Liver (tissue), 9 donors: ENCODE measurements around the gene IHH. TPM values are rescaled to one million over a fixed set of nuclear protein-coding genes. Genes with fewer than 3 reads are reported as not detected.

Source experiments
- DNase-seq: peaks from one replicate; pipeline ENCODE4 v3.0.0-alpha.2; 2017; ENCODE audit warnings: low spot score
- H3K27ac ChIP-seq, 2 donors: one replicate each; pipeline ENCODE4 v1.7.0; 2013; ENCODE audit warnings: inconsistent platforms in 2 of 2, low read length in 2 of 2, control low read depth in 1 of 2, low read depth in 1 of 2, mild to moderate bottlenecking in 1 of 2
- H3K27me3 ChIP-seq, 4 donors: one replicate each; pipeline versions ENCODE4 v1.6.1 to v1.7.0; 2013; ENCODE audit warnings: low read length in 3 of 4, inconsistent platforms in 1 of 4, mild to moderate bottlenecking in 1 of 4, moderate library complexity in 1 of 4; ENCODE audit not compliant: control insufficient read depth in 4 of 4, insufficient read depth in 4 of 4
- H3K36me3 ChIP-seq, 4 donors: one replicate each; pipeline versions ENCODE4 v1.6.1 to v1.7.0; 2013; ENCODE audit warnings: low read length in 3 of 4, mild to moderate bottlenecking in 3 of 4, low read depth in 1 of 4, moderate library complexity in 1 of 4; ENCODE audit not compliant: control insufficient read depth in 4 of 4, insufficient read depth in 3 of 4
- H3K4me1 ChIP-seq, 4 donors: one replicate each; pipeline versions ENCODE4 v1.6.1 to v1.7.0; 2013; ENCODE audit warnings: low read length in 3 of 4, mild to moderate bottlenecking in 3 of 4, moderate library complexity in 1 of 4; ENCODE audit not compliant: control insufficient read depth in 4 of 4, insufficient read depth in 4 of 4
- H3K4me3 ChIP-seq, 3 donors: one replicate each; pipeline versions ENCODE4 v1.6.1 to v1.7.0; 2013; ENCODE audit warnings: low read length in 3 of 3, control low read depth in 1 of 3, low read depth in 1 of 3, mild to moderate bottlenecking in 1 of 3
- H3K9ac ChIP-seq, 2 donors: one replicate each; pipeline ENCODE4 v1.7.0; 2013; ENCODE audit warnings: low read length in 2 of 2, mild to moderate bottlenecking in 2 of 2, moderate library complexity in 2 of 2, control low read depth in 1 of 2, low read depth in 1 of 2
- H3K9me3 ChIP-seq, 4 donors: one replicate each; pipeline versions ENCODE4 v1.6.1 to v1.7.0; 2013; ENCODE audit warnings: low read length in 3 of 4; ENCODE audit not compliant: control insufficient read depth in 4 of 4
- ATF3 ChIP-seq: IDR thresholded peaks from 2 replicates; pipeline ENCODE4 v1.6.1; 2016; ENCODE audit warnings: antibody characterized with exemption
- CTCF ChIP-seq: fragments of 150-350 bp; IDR thresholded peaks from 2 replicates; pipeline ENCODE4 v1.5.1; 2017; ENCODE audit warnings: improper control_type of control experiment, low read depth, low read length; ENCODE audit not compliant: missing input control
- EGR1 ChIP-seq, 2 donors: IDR thresholded peaks; 2 replicates each; pipeline ENCODE4 v1.6.1; 2016 to 2018; ENCODE audit warnings: antibody characterized with exemption in 2 of 2, low read depth in 2 of 2
- FOXA1 ChIP-seq: IDR thresholded peaks from 2 replicates; pipeline ENCODE4 v1.6.1; 2016; ENCODE audit warnings: antibody characterized with exemption
- FOXA2 ChIP-seq: IDR thresholded peaks from 2 replicates; pipeline ENCODE4 v1.6.1; 2016; ENCODE audit warnings: antibody characterized with exemption
- GABPA ChIP-seq, 2 donors: IDR thresholded peaks in 1 of 2; conservative IDR thresholded peaks in 1 of 2; 2 replicates each; pipeline ENCODE4 v1.6.1; 2016; ENCODE audit warnings: antibody characterized with exemption in 2 of 2, mild to moderate bottlenecking in 1 of 2, moderate library complexity in 1 of 2
- HNF4A ChIP-seq, 2 donors: conservative IDR thresholded peaks; 2 replicates each; pipeline ENCODE4 v1.6.1; 2016; ENCODE audit warnings: antibody characterized with exemption in 2 of 2, mild to moderate bottlenecking in 2 of 2
- JUND ChIP-seq, 2 donors: IDR thresholded peaks; 2 replicates each; pipeline ENCODE4 v1.6.1; 2016; ENCODE audit warnings: antibody characterized with exemption in 2 of 2
- RAD21 ChIP-seq, 2 donors: IDR thresholded peaks; 2 replicates each; pipeline ENCODE4 v1.6.1; 2016; ENCODE audit warnings: antibody characterized with exemption in 2 of 2, mild to moderate bottlenecking in 2 of 2
- RXRA ChIP-seq, 2 donors: IDR thresholded peaks; 2 replicates each; pipeline ENCODE4 v1.6.1; 2017 to 2018; ENCODE audit warnings: antibody characterized with exemption in 2 of 2, mild to moderate bottlenecking in 1 of 2
- SP1 ChIP-seq: IDR thresholded peaks from 2 replicates; pipeline ENCODE4 v1.6.1; 2018; ENCODE audit warnings: antibody characterized with exemption, mild to moderate bottlenecking
- TAF1 ChIP-seq: conservative IDR thresholded peaks from 2 replicates; pipeline ENCODE4 v1.6.1; 2016; ENCODE audit warnings: antibody characterized with exemption, mild to moderate bottlenecking
- YY1 ChIP-seq: IDR thresholded peaks from 2 replicates; pipeline ENCODE4 v1.6.1; 2016; ENCODE audit warnings: antibody characterized with exemption, mild to moderate bottlenecking
- WGBS: extraction: QIAGEN DNeasy Blood & Tissue Kit; methylation state at CpG from one replicate; pipeline ENCODE4 v1.1.7; 2013; 5-methylcytosine and 5-hydroxymethylcytosine counted together
- polyA plus RNA-seq, 2 donors: library from polyadenylated mRNA; stranded (reverse) in 1 of 2; unstranded in 1 of 2; fragments of 200-250 nt in 1 of 2; fragments of >200 nt in 1 of 2; fragmentation: Nextera tagmentation in 1 of 2; extraction: Ambion mirVana in 1 of 2; gene quantifications; one replicate each; pipeline versions ENCODE4 v1.2.1 to v1.2.3, GENCODE V29; 2013 to 2015
- total RNA-seq, 2 donors: library from RNA; depleted of rRNA; stranded (reverse); fragments of >200 nt; gene quantifications; one replicate each; pipeline ENCODE4 v1.2.3, GENCODE V29; 2014
- TF ChIP-seq, protein P1 (sequence below): IDR thresholded peaks from 2 replicates; pipeline ENCODE4 v1.6.1; 2016; ENCODE audit warnings: antibody characterized with exemption, mild to moderate bottlenecking
- TF ChIP-seq, protein P2 (sequence below): IDR thresholded peaks from 2 replicates; pipeline ENCODE4 v1.6.1; 2016; ENCODE audit warnings: antibody characterized with exemption
- TF ChIP-seq, protein P3 (sequence below): IDR thresholded peaks from 2 replicates; pipeline ENCODE4 v1.6.1; 2016; ENCODE audit warnings: antibody characterized with exemption
- donor health status: healthy.
- donor health status: healthy.
- donor health status: healthy.
- donor health status: healthy.
- donor health status: healthy.

The IHH gene
- total and polyA plus RNA-seq, 4 donors, result 0.51 to 2.4 (median 0.79) TPM

DNA sequence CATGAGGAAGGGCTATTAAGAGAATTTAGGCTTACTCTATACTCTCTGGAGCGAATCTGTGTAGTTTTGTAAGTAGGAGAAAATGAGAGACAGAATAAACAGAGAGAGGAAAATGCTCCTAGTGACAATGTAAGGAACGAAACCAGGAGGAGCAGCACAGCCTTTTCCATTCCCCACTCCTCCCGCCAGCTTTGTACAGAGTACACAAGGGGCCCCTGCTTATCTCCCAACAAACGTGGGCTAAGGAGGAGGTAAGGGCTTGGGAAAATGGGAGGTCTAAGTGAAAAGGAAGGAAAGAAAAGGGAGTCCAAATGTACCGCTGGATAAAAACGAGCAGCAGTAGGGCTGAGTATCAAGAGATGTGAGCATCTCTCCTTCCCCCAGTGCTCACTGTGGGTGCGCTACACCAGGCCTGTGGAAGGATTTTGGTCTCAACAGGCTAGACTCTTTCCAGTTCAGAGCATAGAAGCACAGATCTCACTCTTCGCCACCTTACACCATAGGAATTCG, 12.1 kb upstream of the IHH start:
- no peak for TF ChIP-seq HNF4A (conservative IDR thresholded peaks at IDR 0.05)
- TF ChIP-seq FOXA2, result no peak
- no peak for TF ChIP-seq JUND (IDR thresholded peaks at IDR 0.05)
- no peak for TF ChIP-seq CTCF
- TF ChIP-seq GABPA (IDR thresholded peaks at IDR 0.05 in 1 of 2, conservative IDR thresholded peaks at IDR 0.05 in 1 of 2), result no peak
- TF ChIP-seq ATF3, result no peak
- TF ChIP-seq RAD21 (IDR thresholded peaks at IDR 0.05), result no peak
- no peak for TF ChIP-seq YY1
- no peak for TF ChIP-seq TAF1
- TF ChIP-seq, protein P1, sequence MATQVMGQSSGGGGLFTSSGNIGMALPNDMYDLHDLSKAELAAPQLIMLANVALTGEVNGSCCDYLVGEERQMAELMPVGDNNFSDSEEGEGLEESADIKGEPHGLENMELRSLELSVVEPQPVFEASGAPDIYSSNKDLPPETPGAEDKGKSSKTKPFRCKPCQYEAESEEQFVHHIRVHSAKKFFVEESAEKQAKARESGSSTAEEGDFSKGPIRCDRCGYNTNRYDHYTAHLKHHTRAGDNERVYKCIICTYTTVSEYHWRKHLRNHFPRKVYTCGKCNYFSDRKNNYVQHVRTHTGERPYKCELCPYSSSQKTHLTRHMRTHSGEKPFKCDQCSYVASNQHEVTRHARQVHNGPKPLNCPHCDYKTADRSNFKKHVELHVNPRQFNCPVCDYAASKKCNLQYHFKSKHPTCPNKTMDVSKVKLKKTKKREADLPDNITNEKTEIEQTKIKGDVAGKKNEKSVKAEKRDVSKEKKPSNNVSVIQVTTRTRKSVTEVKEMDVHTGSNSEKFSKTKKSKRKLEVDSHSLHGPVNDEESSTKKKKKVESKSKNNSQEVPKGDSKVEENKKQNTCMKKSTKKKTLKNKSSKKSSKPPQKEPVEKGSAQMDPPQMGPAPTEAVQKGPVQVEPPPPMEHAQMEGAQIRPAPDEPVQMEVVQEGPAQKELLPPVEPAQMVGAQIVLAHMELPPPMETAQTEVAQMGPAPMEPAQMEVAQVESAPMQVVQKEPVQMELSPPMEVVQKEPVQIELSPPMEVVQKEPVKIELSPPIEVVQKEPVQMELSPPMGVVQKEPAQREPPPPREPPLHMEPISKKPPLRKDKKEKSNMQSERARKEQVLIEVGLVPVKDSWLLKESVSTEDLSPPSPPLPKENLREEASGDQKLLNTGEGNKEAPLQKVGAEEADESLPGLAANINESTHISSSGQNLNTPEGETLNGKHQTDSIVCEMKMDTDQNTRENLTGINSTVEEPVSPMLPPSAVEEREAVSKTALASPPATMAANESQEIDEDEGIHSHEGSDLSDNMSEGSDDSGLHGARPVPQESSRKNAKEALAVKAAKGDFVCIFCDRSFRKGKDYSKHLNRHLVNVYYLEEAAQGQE, result no peak
- no peak for TF ChIP-seq SP1
- TF ChIP-seq RXRA (IDR thresholded peaks at IDR 0.05), result no peak
- TF ChIP-seq FOXA1, result no peak
- TF ChIP-seq, protein P2, sequence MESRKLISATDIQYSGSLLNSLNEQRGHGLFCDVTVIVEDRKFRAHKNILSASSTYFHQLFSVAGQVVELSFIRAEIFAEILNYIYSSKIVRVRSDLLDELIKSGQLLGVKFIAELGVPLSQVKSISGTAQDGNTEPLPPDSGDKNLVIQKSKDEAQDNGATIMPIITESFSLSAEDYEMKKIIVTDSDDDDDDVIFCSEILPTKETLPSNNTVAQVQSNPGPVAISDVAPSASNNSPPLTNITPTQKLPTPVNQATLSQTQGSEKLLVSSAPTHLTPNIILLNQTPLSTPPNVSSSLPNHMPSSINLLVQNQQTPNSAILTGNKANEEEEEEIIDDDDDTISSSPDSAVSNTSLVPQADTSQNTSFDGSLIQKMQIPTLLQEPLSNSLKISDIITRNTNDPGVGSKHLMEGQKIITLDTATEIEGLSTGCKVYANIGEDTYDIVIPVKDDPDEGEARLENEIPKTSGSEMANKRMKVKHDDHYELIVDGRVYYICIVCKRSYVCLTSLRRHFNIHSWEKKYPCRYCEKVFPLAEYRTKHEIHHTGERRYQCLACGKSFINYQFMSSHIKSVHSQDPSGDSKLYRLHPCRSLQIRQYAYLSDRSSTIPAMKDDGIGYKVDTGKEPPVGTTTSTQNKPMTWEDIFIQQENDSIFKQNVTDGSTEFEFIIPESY, result no peak
- H3K27me3 ChIP-seq, result no peaks in the 10 kb centered on the region
- H3K4me3 ChIP-seq, result no peak overlapping the region
- H3K4me1 ChIP-seq, result peaks cover 0 to 15% (median 11%) of the 10 kb centered on the region in 4 donors
- H3K9me3 ChIP-seq, result no peaks in the 10 kb centered on the region
- no peak overlapping the region for H3K27ac ChIP-seq
- 91% methylated on average over 9 of the region's 9 CpGs for WGBS
- no peak overlapping the region for H3K9ac ChIP-seq
- H3K36me3 ChIP-seq, result peaks cover 3 to 24% (median 13%) of the 10 kb centered on the region in 4 donors
- DNase-seq, result no peak

DNA sequence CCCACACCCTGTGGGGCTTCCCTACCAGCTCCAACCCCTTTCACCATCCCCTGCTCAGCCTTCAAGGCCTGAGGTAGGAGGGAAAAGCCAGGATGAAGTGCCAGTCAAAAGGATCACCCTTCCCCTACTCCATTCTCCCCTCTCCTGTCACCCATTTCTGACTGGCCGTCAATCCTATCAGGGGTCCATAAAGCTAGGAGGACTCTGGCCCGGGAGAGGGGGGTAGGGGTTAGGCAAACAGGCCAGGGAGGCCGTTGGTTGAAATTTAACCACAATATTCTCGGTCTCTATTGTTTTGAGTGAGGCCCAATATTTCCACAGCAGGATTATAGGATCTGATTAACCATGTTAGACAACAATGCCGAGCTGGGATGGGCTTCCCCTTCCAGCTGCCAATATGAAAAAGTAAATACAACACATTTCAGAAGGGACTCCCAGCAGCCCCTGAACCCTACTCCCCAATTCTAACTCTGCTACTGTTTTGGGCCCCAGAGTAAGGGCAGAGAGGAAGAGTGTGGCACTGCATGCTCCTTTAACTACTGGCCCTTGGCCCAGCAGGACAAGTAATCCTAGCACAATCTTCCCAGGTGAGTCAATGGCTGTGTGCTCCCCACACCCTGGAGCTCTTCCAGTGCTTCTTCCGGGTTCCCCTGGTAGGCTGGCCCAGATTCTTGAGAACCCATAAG, 10.6 kb upstream of the IHH start:
- peaks cover 0 to 15% (median 6%) of the 10 kb centered on the region in 4 donors for H3K36me3 ChIP-seq
- no peaks in the 10 kb centered on the region for H3K9me3 ChIP-seq
- DNase-seq, result no peak
- no peak overlapping the region for H3K27ac ChIP-seq
- WGBS, result 30% methylated on average over 6 of the region's 6 CpGs
- no peak overlapping the region for H3K4me3 ChIP-seq
- H3K27me3 ChIP-seq, result no peaks in the 10 kb centered on the region
- H3K4me1 ChIP-seq, result peaks cover 0 to 15% (median 11%) of the 10 kb centered on the region in 4 donors
- no peak overlapping the region for H3K9ac ChIP-seq
- no peak for TF ChIP-seq FOXA1
- TF ChIP-seq, protein P1, result no peak
- no peak for TF ChIP-seq ATF3
- no peak for TF ChIP-seq CTCF
- TF ChIP-seq EGR1 (IDR thresholded peaks at IDR 0.05; ENCODE audit: low read depth in 2 of 2), result no peak
- TF ChIP-seq, protein P3, sequence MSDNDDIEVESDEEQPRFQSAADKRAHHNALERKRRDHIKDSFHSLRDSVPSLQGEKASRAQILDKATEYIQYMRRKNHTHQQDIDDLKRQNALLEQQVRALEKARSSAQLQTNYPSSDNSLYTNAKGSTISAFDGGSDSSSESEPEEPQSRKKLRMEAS, result no peak
- peak; percentile 23 to 37 for TF ChIP-seq HNF4A (conservative IDR thresholded peaks at IDR 0.05)
